Measurements from ENCODE around the gene LEF1. TPM values are rescaled to one million over a fixed set of nuclear protein-coding genes. Genes with fewer than 3 reads are reported as not detected.
A peak's percentile ranks its signal among the peaks of the same experiment; 100 is the strongest.

The LEF1 gene
- total RNA-seq, 1 donor from 2014 or later = 4.3 TPM

GRCh38 chr4:108166441-108167315 lies 2.1 kb downstream of the LEF1 start:
- Histone ChIP-seq H3K27ac (no peak overlapping the region), H3K4me1 (peaks cover 26% of the 10 kb centered on the region), H3K36me3 (no peaks in the 10 kb centered on the region), H3K9me3 (no peaks in the 10 kb centered on the region), H3K4me3 (peak overlapping the region; percentile 65), H3K27me3 (ENCODE audit: low read depth) (peaks cover 72% of the 10 kb centered on the region)
- ATAC-seq = peak; percentile 34 to 44
- DNase-seq = no peak
- no peak for TF ChIP-seq CTCF (IDR thresholded peaks at IDR 0.05)
- intact Hi-C loops (cut with DNase I) = no loop called here

DNA sequence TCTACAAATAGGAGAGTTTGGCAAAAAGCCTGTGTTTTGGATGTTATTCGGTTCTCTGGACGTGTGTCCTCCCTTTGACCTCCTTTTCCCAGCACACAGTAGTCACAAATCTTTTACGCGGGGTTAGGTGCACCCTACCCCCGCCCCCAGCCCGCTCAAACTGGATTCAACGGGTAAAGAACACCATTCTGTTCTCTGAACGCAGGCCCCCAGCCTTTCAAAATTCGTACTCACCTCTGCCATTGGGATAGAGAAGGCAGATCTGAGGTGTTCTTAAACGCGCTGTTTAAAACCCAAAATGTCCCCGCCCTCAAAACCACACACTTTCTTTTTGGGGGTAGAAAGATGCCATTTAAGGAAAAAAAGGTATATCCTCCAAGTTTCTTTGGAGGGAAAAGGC lies 2.7 kb downstream of the LEF1 start:
- no peaks in the 10 kb centered on the region for H3K36me3 ChIP-seq
- peak overlapping the region; percentile 65 for H3K4me3 ChIP-seq
- peaks cover 20% of the 10 kb centered on the region for H3K4me1 ChIP-seq
- no peaks in the 10 kb centered on the region for H3K9me3 ChIP-seq
- intact Hi-C loops (cut with DNase I) = no loop called here
- H3K27me3 ChIP-seq (ENCODE audit: low read depth) = peaks cover 66% of the 10 kb centered on the region
- ATAC-seq (no peak), DNase-seq (no peak)
- H3K27ac ChIP-seq = no peak overlapping the region
- no peak for TF ChIP-seq CTCF (IDR thresholded peaks at IDR 0.05)

DNA sequence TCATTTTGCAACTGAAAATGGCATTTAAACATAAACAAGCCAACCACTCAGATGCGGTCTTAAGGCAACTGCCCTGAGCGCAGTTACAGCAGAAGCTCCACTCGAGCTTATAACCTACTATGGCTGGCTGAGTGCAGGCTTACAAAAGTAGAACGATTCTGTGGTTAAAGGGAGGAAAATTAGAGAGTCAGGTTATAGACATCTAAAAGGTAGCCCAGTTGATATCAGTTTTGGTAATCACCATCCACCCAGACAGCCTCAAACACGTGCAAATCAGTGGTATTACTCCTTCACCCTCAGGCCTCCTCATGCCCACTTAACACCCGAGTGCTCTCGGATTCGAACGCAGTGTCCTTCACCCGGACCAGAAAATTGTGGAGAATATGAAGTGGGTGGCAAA lies 3.1 kb downstream of the LEF1 start:
- H3K4me3 ChIP-seq = peak overlapping the region; percentile 65
- no peaks in the 10 kb centered on the region for H3K9me3 ChIP-seq
- DNase-seq = no peak
- peaks cover 19% of the 10 kb centered on the region for H3K4me1 ChIP-seq
- H3K27ac ChIP-seq = no peak overlapping the region
- intact Hi-C loops (cut with DNase I) = no loop called here
- no peak for ATAC-seq
- TF ChIP-seq CTCF (IDR thresholded peaks at IDR 0.05) = no peak
- H3K36me3 ChIP-seq = no peaks in the 10 kb centered on the region
- peaks cover 61% of the 10 kb centered on the region for H3K27me3 ChIP-seq (ENCODE audit: low read depth)

GRCh38 chr4:108163351-108163750 lies 5.4 kb downstream of the LEF1 start:
- H3K27ac ChIP-seq = no peak overlapping the region
- intact Hi-C loops (cut with DNase I) = no loop called here
- DNase-seq (no peak), ATAC-seq (no peak)
- no peaks in the 10 kb centered on the region for H3K9me3 ChIP-seq
- peaks cover 41% of the 10 kb centered on the region for H3K27me3 ChIP-seq (ENCODE audit: low read depth)
- no peak overlapping the region for H3K4me3 ChIP-seq
- no peak for TF ChIP-seq CTCF (IDR thresholded peaks at IDR 0.05)
- H3K36me3 ChIP-seq = no peaks in the 10 kb centered on the region
- peaks cover 8% of the 10 kb centered on the region for H3K4me1 ChIP-seq

DNA sequence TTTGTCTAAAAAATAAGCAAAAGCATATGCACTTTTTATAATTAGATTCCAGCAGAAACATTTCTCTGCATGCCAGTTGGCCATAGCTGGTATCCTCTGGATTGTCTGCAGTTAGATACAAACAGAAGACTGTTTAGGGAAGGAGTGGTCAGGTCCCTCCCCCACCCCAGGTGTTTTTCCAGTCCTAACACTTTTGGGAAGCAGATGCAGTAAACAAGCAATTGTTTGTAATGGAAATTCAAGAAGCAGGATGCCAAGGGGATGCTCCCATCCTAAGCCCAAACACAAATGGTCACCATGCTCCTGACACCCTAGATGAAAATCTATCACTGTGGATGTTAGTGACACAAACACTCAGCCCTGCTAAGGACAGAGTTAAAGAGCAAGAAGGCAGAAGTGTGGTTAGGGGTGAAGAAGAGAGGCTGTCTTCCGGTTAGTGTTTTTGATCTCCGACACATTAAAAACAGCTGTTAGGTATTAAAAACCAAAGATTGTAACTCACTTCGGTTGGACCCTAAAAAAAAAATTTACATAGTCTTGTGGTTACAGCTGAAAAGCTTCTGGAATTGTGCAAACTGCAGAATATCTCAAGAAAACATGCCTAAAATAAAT lies 7.9 kb downstream of the LEF1 start:
- no peaks in the 10 kb centered on the region for H3K9me3 ChIP-seq
- no peak overlapping the region for H3K27ac ChIP-seq
- H3K36me3 ChIP-seq = no peaks in the 10 kb centered on the region
- DNase-seq = no peak
- peaks cover 26% of the 10 kb centered on the region for H3K27me3 ChIP-seq (ENCODE audit: low read depth)
- intact Hi-C loops (cut with DNase I) = no loop called here
- TF ChIP-seq CTCF (IDR thresholded peaks at IDR 0.05) = no peak
- no peaks in the 10 kb centered on the region for H3K4me1 ChIP-seq
- H3K4me3 ChIP-seq = no peak overlapping the region
- no peak for ATAC-seq
